ENCODE data around the gene ACOX3.
A peak's percentile ranks its signal among the peaks of the same experiment; 100 is the strongest.

ACOX3 gene

GRCh38 chr4:8403976-8404375 lies 36.5 kb downstream of the ACOX3 start:
- Histone ChIP-seq H3K27me3 (ENCODE audit: insufficient read depth, low read length) (no peaks in the 10 kb centered on the region), H4K20me1 (ENCODE audit: insufficient read depth, low read length) (no peaks in the 10 kb centered on the region), H3K4me1 (ENCODE audit: insufficient read depth, low read length, severe bottlenecking) (peaks cover 28% of the 10 kb centered on the region), H3K9me2 (ENCODE audit: low read depth, low read length) (no peaks in the 10 kb centered on the region), H3K36me3 (ENCODE audit: insufficient read depth, low read length) (peaks cover 9% of the 10 kb centered on the region; the same call in 1 of the 2 replicates), H3F3A (ENCODE audit: insufficient read depth, low read length) (no peaks in the 10 kb centered on the region), H3K4me3 (ENCODE audit: low read depth, low read length, poor library complexity, severe bottlenecking) (no peak overlapping the region), H2AFZ (ENCODE audit: low read length) (no peak overlapping the region), H3K4me2 (ENCODE audit: low read length) (no peak overlapping the region), H3K9me3 (ENCODE audit: low read length) (no peaks in the 10 kb centered on the region), H3K79me2 (ENCODE audit: insufficient read depth, low read length) (no peaks in the 10 kb centered on the region), H3K9ac (ENCODE audit: low read length) (no peak overlapping the region), H3K27ac (ENCODE audit: low read depth, low read length, poor library complexity, severe bottlenecking) (no peak overlapping the region)
- TF ChIP-seq CTCF (IDR thresholded peaks at IDR 0.05; ENCODE audit: low read length) (no peak), EZH2 (IDR thresholded peaks at IDR 0.05; ENCODE audit: borderline replicate concordance, low read length) (no peak)

- H3K27me3 ChIP-seq (ENCODE audit: insufficient read depth, low read length), result no peaks in the 10 kb centered on the region
- peaks cover 35% of the 10 kb centered on the region for H3K4me1 ChIP-seq (ENCODE audit: insufficient read depth, low read length, severe bottlenecking)
- no peaks in the 10 kb centered on the region for H3K79me2 ChIP-seq (ENCODE audit: insufficient read depth, low read length)
- H3K9me3 ChIP-seq (ENCODE audit: low read length), result no peaks in the 10 kb centered on the region
- no peak for TF ChIP-seq EZH2 (IDR thresholded peaks at IDR 0.05; ENCODE audit: borderline replicate concordance, low read length)
- TF ChIP-seq CTCF (IDR thresholded peaks at IDR 0.05; ENCODE audit: low read length), result peak; percentile 78
- peaks cover 9% of the 10 kb centered on the region; the same call in 1 of the 2 replicates for H3K36me3 ChIP-seq (ENCODE audit: insufficient read depth, low read length)
- no peak overlapping the region; the same call in 1 of the 2 replicates for H3K9ac ChIP-seq (ENCODE audit: low read length)
- no peaks in the 10 kb centered on the region for H4K20me1 ChIP-seq (ENCODE audit: insufficient read depth, low read length)
- no peak overlapping the region for H3K4me3 ChIP-seq (ENCODE audit: low read depth, low read length, poor library complexity, severe bottlenecking)
- H3K27ac ChIP-seq (ENCODE audit: low read depth, low read length, poor library complexity, severe bottlenecking), result peak overlapping the region; percentile 75
- no peak overlapping the region for H2AFZ ChIP-seq (ENCODE audit: low read length)
- no peaks in the 10 kb centered on the region for H3K9me2 ChIP-seq (ENCODE audit: low read depth, low read length)
- H3F3A ChIP-seq (ENCODE audit: insufficient read depth, low read length), result no peaks in the 10 kb centered on the region
- H3K4me2 ChIP-seq (ENCODE audit: low read length), result no peak overlapping the region
These were observed 37.3 kb downstream of the ACOX3 start for GRCh38 chr4:8403173-8403753.

- Histone ChIP-seq H3K4me2 (ENCODE audit: low read length) (no peak overlapping the region), H3K27me3 (ENCODE audit: insufficient read depth, low read length) (no peaks in the 10 kb centered on the region), H3K36me3 (ENCODE audit: insufficient read depth, low read length) (peaks cover 9% of the 10 kb centered on the region; the same call in 1 of the 2 replicates), H2AFZ (ENCODE audit: low read length) (no peak overlapping the region), H4K20me1 (ENCODE audit: insufficient read depth, low read length) (no peaks in the 10 kb centered on the region), H3K9ac (ENCODE audit: low read length) (peak overlapping the region; percentile 38; the same call in 1 of the 2 replicates), H3F3A (ENCODE audit: insufficient read depth, low read length) (no peaks in the 10 kb centered on the region), H3K27ac (ENCODE audit: low read depth, low read length, poor library complexity, severe bottlenecking) (peak overlapping the region; percentile 75), H3K79me2 (ENCODE audit: insufficient read depth, low read length) (no peaks in the 10 kb centered on the region), H3K9me3 (ENCODE audit: low read length) (no peaks in the 10 kb centered on the region), H3K9me2 (ENCODE audit: low read depth, low read length) (no peaks in the 10 kb centered on the region), H3K4me1 (ENCODE audit: insufficient read depth, low read length, severe bottlenecking) (peaks cover 38% of the 10 kb centered on the region), H3K4me3 (ENCODE audit: low read depth, low read length, poor library complexity, severe bottlenecking) (no peak overlapping the region)
- no peak for TF ChIP-seq CTCF (IDR thresholded peaks at IDR 0.05; ENCODE audit: low read length)
- no peak for TF ChIP-seq EZH2 (IDR thresholded peaks at IDR 0.05; ENCODE audit: borderline replicate concordance, low read length)
These were observed 37.9 kb downstream of the ACOX3 start for GRCh38 chr4:8402640-8403039.
